H4 (cell line): ENCODE measurements around the gene PTPRN2. TPM values are rescaled to one million over a fixed set of nuclear protein-coding genes. Genes with fewer than 3 reads are reported as not detected.
"Not testable (repeated sequence)": the region's sequence is repeated elsewhere in the genome, so short reads cannot be mapped to it uniquely, and the experiment has no call there.

Experiments
- DNase-seq: peaks from one replicate; pipeline ENCODE4 v3.0.0-alpha.2; 2015; ENCODE audit warnings: low spot score
- total RNA-seq: library from RNA; depleted of rRNA; stranded (reverse); fragments of >200 nt; shearing (Covaris generic); gene quantifications from 2 replicates; pipeline ENCODE4 v1.2.3, GENCODE V29; 2014

Gene PTPRN2
- total RNA-seq, 1 experiment from 2014 or later: 0.97 TPM

DNA sequence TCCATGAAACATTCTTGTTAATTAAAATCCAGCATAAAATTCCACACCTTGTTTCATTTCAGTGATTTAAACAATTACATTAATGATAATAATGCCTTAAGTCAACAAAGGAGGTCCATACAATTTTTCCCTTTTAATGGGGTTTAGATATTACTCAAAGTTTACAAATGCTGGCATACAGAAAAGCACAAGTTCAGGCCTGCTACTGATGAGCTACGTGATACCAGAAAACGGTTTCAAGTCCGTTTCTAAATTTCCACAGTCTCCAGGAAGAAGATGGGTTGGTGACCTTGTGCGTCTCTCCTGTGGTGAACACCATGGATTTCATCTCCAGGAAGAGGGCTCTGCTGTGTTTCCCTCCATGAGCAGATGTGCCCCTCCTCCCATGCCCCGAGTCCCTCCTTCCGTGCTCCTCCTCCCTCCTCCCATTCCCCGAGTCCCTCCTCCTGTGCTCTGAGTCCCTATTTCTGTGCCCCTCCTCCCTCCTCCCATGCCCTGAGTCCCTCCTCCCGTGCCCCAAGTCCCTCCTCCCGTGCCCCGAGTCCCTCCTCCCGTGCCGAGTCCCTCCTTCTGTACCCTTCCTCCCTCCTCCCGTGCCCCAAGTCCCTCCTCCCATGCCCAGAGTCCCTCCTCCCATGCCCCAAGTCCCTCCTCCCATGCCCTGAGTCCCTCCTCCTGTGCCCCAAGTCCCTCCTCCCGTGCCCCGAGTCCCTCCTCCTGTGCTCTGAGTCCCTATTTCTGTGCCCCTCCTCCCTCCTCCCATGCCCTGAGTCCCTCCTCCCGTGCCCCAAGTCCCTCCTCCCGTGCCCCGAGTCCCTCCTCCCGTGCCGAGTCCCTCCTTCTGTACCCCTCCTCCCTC, 201.9 kb downstream of the PTPRN2 start:
- not testable (repeated sequence) for DNase-seq

DNA sequence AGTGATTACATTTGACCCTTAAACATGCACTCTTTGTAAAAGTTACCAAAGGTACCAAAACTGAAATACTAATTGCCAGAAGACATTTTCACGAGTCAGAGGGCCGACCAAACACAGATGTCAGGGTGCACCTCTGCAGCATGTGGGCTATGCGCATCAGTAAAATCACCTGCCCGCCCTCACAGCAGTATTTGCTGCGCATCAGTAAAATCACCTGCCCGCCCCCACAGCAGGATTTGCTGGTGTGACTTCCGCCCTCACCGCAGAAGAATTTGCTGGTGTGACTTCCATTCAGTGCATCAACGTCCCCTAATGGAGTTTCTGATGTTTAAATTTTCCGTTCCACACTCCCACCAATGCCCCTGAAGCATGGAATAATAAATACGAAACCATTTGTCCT, 202.9 kb downstream of the PTPRN2 start:
- DNase-seq: no peak

- no peak for DNase-seq
These were observed 204.0 kb downstream of the PTPRN2 start for GRCh38 chr7:158383665-158384064.

- no peak for DNase-seq
These were observed 205.0 kb downstream of the PTPRN2 start for GRCh38 chr7:158382363-158383254.

DNA sequence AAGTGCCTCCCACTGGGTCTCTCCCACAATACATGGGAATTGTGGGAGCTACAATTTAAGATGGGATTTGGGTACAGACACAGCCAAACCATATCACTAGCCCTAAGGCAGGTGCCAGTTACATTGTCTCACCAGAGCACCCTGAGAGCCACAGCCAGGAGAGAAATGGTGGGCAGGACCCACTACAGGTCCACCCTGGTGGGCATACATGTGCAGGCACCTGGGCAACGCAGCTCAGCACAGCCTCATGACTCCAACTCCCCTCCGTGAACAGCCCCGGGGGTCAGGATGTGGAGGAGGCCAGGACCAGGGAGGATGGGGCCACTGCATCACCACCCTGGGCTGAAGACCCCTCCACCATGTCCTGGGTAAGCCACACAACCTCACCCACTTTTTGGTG, 205.7 kb downstream of the PTPRN2 start:
- no peak for DNase-seq

GRCh38 chr7:158378978-158379377, 208.6 kb downstream of the PTPRN2 start:
- DNase-seq: no peak

- DNase-seq: peak; percentile 55
These were observed 209.6 kb downstream of the PTPRN2 start for GRCh38 chr7:158377800-158378623.

- DNase-seq: not testable (repeated sequence)
These were observed 210.8 kb downstream of the PTPRN2 start for GRCh38 chr7:158376839-158377186.

DNA sequence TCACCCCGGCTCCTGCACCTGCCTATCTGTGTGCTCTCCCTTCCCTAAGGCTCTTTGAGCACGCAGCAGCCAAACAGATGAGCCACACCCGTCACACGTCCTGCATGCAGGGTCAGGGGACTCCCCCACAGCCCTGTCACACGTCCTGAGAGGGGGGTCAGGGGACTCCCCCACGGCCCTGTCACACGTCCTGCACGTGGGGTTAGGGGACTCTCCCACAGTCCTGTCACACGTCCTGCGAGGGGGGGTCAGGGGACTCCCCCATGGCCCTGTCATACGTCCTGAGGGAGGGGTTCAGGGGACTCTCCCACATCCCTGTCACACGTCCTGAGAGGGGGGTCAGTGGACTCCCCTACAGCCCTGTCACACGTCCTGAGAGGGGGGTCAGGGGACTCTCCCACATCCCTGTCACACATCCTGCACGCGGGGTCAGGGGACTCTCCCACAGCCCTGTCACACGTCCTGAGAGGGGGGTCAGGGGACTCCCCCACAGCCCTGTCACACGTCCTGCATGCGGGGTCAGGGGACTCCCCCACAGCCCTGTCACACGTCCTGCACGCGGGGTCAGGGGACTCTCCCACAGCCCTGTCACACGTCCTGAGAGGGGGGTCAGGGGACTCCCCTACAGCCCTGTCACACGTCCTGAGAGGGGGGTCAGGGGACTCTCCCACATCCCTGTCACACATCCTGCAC, 211.3 kb downstream of the PTPRN2 start:
- not testable (repeated sequence) for DNase-seq

DNA sequence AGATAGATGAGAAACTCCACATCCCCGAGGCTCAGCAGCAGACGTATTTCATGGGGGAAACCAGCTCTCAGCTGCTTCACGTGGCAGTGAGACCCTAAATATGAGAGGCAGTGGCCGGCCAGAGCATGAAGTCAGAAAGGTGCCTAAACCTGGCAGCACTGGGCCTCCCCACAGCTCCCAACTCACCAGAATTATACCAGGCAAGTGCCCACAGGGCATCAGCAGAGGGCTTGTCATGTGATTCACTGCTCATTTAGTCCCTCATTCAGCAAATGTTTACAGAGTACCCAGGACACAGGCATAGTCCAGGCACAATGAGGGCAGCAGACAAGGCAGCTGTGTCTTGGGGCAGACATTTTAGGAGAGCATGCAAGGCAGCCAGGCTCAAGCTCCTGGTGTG, 212.6 kb downstream of the PTPRN2 start:
- DNase-seq: peak; percentile 73

GRCh38 chr7:158374586-158374985, 213.0 kb downstream of the PTPRN2 start:
- DNase-seq: peak; percentile 93

GRCh38 chr7:158374146-158374545, 213.5 kb downstream of the PTPRN2 start:
- peak; percentile 42 for DNase-seq

- no peak for DNase-seq
These were observed 214.0 kb downstream of the PTPRN2 start for GRCh38 chr7:158373476-158374133.

GRCh38 chr7:158372400-158373342, 215.0 kb downstream of the PTPRN2 start:
- DNase-seq: no peak

- no peak for DNase-seq
These were observed 215.8 kb downstream of the PTPRN2 start for GRCh38 chr7:158371856-158372255.

DNA sequence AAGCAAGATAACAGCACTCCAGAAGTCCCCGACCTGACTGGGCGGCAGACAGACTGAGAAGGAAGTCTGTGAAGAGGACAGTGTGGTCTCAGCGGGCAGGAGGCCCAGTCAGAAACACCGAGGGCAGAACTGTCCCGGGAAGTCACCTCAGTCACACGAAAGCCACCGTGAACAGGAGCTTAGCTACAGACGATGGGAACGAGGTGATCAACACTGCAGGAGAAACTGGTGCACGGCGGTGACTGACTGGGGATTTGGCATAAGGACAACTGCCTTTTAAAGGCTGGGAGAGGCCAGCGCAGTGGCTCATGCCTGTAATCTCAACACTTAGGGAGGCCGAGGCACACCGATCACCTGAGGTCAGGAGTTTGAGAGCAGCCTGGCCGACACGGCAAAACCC, 217.8 kb downstream of the PTPRN2 start:
- DNase-seq: no peak

DNA sequence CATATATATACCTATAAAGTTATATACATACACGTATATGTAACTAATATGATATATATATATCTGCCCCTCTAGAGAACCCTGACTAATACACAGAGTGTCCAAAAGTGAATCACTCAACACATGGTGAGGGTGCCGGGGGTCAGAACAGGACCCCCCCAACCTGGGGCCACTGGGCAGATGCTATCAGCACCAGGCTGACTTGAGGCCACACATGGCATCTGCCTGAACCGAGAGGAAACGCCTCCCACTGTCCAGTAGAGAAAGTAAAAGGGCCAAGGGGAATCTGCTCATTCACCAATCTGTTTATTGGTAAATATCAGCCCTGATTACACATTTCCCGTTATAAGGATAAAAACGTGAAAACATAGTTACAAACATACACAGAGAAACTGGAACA, 218.3 kb downstream of the PTPRN2 start:
- DNase-seq: no peak

DNA sequence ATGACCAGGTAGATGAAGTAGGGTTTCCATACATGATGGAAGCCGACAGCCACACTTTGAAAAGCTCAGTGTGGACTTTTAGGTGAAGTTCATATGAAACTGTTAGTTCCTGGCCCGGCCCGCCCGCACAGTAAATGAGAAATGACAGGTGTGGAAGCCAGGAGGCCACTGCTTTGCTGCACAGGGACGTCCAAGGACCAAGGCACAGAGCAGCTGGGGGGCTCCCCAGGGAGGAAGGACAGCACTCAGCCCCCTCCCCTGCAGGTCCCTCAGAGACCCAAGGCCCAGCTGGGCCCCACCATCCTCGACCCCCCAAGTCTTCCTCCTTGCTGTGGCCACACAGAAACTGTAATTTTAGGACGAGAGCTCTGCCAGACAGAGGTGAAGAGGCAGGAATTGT, 219.2 kb downstream of the PTPRN2 start:
- DNase-seq: no peak

- DNase-seq: no peak
These were observed 220.0 kb downstream of the PTPRN2 start for GRCh38 chr7:158367634-158367982.
